HG03460 (cell line): Measurements from ENCODE around the gene OR7G1.

Experiments used
- ATAC-seq: cut with Tn5 transposase; IDR thresholded peaks from one replicate; pipeline ENCODE4 v1.9.1; 2021; ENCODE audit not compliant: unreplicated experiment

The OR7G1 gene

GRCh38 chr19:9115307-9115813 is at the start of gene OR7G1:
Gene OR7G1 (minus strand): TSS chr19:9115763. CDS start chr19:9115763, 0 bp downstream.
- ATAC-seq, result no peak

GRCh38 chr19:9165261-9165660 is 49.7 kb upstream of the OR7G1 start:
- ATAC-seq, result no peak

DNA sequence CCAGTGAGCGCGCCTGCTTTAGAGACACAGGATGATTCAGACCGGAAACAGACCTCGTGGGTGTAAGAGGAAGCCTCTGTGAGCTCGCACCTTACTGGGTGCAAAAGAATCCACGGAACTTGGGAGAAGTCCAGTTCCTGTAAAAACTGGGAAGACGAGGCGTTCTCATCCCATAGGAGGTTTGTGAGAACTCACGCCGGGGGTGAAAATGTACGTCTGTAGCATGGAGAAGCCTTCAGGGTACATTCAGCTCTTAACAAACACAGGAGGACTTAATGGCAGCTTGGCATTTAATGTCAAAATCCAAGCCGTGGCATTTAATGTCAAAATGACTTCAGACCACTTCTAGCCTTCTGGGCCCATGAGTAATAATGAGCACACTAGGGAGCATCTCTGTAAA is 45.9 kb upstream of the OR7G1 start:
- ATAC-seq, result no peak

GRCh38 chr19:9159891-9160290 is 44.3 kb upstream of the OR7G1 start:
- ATAC-seq, result no peak

- ATAC-seq, result no peak
These were observed 40.7 kb upstream of the OR7G1 start for GRCh38 chr19:9156304-9156703.

- ATAC-seq, result no peak
These were observed 40.0 kb upstream of the OR7G1 start for GRCh38 chr19:9155591-9155990.

GRCh38 chr19:9151367-9151766 is 35.8 kb upstream of the OR7G1 start:
- no peak for ATAC-seq

DNA sequence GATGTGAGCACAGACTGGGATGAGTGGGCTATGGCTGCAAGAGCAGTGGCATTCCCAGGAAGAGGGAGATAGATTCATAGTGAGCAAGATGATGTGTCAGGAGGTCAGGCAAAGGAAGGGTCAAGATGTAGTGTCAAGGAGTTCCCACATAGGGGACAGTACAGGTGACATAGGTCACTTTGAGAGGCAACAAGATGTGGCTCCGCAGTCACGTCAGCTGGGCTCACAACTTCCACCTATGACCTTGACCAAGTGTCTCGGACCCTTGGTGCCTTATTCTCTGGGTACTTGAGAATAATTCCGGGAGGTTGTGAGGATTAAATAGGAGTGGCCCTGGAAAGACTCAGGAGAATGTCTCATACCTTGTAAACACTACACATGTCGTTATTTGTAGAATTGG is 35.1 kb upstream of the OR7G1 start:
- no peak for ATAC-seq

DNA sequence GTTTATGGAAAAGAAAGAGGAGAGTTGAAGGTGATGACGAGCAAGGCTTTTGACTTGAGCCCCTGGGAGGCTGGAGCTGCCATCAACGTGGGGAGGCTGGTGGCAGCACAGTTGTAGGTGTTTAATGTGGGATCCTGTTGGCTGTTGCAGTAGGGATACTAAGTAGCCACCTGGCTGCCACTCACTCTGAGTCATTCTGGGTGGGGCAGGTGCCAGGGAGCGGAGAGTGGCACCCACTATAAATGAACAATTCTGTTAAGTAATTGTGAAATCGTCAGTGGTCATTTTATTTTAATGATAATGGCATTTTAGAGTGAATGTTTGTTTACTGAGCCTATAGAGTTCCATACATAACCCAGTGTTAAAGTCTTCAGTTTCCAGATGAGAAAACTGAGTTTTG is 34.4 kb upstream of the OR7G1 start:
- ATAC-seq, result no peak

GRCh38 chr19:9148697-9149096 is 33.1 kb upstream of the OR7G1 start:
- no peak for ATAC-seq

GRCh38 chr19:9146882-9147281 is 31.3 kb upstream of the OR7G1 start:
- no peak for ATAC-seq

GRCh38 chr19:9144920-9145319 is 29.4 kb upstream of the OR7G1 start:
- ATAC-seq, result no peak

GRCh38 chr19:9140159-9140874 is 24.8 kb upstream of the OR7G1 start, which contains the start of gene ZNF317:
Gene ZNF317 (plus strand): TSS chr19:9140397. CDS start chr19:9156017, 15,620 bp downstream.
- ATAC-seq, result peak; percentile 96

GRCh38 chr19:9139609-9140158 is 24.1 kb upstream of the OR7G1 start:
- ATAC-seq, result peak; percentile 11

DNA sequence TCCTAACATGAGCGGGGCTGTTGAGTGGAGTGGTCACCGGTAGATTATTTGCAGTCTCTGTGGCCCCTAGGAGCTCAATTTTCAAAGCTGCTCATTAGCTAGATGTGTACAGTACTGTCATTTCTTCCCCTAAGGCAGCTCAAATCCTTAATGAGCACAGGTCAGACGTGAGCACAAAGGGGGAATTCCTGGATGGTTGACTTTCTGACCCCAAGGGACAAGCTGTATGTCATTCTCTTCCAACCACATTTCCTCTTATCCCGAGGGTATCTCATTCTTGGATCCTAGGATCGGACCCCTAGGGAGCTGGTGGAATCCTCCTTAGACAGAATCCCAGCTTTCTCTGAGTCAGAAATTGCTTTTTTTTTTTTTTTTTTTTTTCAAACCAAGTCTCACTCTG is 16.9 kb upstream of the OR7G1 start:
- ATAC-seq, result no peak

DNA sequence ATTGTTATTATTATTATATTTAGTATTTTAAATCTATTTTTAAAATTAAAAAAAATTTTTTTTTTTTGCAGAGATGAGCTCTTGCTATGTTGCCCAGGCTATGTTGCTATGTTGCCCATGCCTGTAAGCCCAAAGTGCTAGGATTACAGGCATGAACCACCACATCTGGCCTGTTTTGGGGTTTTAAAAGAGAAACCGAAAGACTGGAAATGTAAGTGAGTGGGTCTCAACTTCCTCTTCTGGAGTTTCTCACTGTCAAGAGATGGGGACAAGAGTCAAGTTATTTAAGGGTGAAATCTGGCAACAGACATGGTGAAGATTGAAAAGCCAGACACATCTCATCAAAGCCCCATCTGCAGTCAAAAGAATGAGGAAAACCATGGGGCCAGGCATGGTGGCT is 15.4 kb upstream of the OR7G1 start:
- ATAC-seq, result no peak

DNA sequence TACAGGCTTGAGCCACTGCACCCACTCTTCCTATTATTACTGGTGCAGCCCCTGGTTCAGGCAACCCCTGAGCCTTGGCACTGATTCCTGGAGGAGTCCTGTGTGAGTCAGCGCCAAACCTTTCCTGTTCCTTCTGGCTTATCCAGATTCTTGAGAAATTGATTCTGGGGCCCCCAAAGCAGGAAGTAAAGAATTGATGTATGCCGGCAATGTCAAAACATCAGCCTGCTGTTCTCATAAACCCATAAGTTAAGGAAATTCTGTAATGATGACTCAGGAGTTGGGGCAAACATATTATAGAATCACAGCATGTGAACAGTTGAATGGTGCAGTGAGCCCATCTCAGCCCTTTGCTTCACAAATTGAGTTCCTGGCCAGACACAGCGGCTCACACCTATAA is 12.6 kb upstream of the OR7G1 start:
- no peak for ATAC-seq

DNA sequence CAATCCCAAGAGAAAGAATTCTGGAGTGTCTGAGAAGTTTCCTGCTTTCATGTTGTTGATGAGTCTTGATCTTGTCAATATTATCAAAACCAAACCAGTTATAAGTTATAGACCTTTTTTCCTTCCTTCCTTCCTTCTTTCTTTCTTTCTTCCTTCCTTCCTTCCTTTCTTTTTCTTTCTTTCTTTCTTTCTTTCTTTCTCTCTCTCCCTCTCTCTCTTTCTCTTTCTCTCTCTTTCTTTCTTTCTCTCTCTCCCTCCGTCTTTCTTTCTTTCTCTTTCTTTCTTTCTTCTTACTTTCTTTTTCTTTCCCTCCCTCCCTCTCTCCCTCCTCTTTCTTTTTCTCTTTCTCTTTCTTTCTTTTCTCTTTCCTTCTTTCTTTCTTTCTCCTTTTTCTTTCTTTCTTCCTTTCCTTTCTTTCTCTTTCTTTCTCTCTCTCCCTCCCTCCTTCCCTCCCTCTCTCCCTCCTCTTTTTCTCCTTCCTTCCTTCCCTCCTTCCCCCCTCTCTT is 11.4 kb upstream of the OR7G1 start, which contains the start of gene OR7G3:
Gene OR7G3 (minus strand): TSS at position 51 of the 506 bp plus-strand sequence. CDS start 0 bp downstream, at position 51.
- no peak for ATAC-seq

DNA sequence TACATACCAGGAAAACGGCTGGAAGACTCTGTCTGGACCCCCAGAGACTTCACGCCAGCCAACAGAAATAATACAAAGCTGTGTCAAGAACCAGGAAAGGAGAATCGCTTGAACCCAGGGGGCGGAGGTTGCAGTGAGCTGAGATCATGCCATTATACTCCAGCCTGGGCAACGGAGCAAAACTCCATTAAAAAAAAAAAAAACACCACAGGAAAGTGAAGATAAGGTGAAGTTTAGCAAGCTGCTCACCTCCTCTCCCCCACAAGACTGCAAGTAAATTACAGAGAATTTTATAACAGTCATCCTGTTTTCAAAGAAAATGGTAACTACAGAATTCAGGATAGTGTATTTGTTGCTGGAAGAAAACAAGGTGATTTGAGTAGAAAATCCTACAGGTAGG is 984 bp upstream of the OR7G1 start:
- no peak for ATAC-seq

- no peak for ATAC-seq
These were observed 5.6 kb downstream of the OR7G1 start for GRCh38 chr19:9109959-9110358.

DNA sequence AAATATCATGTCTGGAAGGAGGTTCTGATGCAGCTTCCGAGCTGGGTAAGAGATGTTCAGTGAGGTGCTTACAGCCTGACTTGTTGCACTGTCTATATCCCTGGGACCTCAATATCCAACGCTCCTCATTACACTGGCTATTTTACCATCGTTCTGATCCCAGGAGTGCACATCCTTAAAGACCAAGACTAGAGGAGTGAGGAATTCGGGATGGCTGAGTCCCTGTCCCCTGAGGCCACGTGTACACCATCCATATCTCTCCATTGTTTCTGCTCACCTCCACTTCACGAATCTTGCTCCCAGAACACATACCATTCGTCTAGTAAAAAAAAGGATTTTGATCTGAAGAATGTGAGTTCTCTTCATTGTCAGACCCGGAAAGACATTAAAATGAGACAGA is 8.2 kb downstream of the OR7G1 start, which contains the start of gene OR7G2:
Gene OR7G2 (minus strand): TSS at position 101 of the 400 bp plus-strand sequence. CDS start 4,232 bp downstream, outside the sequence.
- ATAC-seq, result no peak

GRCh38 chr19:9086761-9087160 is 28.8 kb downstream of the OR7G1 start, which contains the start of gene OR1M1:
Gene OR1M1 (plus strand): TSS chr19:9087061. CDS start chr19:9093245, 6,184 bp downstream.
- ATAC-seq, result no peak
